ENCODE measurements around the gene AP1S1. TPM values are rescaled to one million over a fixed set of nuclear protein-coding genes. Genes with fewer than 3 reads are reported as not detected.

The AP1S1 gene
- total and polyA plus RNA-seq, 7 donors, result 15.8 to 135 (median 31.4) TPM

DNA sequence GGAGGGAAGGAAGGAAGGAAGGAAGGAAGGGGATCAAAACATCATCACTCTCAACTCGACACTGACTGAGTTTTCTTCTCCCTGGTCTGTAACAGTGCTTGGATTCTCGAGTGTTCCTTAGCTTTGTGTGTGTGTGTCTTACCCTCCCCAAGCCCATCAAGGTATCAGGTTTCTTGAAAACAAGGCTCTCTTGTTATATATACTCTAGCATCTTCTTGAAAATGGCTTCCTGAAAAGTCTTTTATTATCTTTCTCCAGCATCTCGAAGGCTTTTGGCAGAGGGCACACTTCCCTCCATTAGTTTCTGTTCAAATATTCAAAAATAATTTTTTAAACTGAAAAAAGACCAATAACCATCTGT is 14.0 kb upstream of the AP1S1 start:
- intact Hi-C loops (cut with DNase I), result loop anchor here (10.0 kb wide), 1 partner anchor 54 kb away; no protein-coding TSS in a partner anchor
- Histone ChIP-seq H3K4me1 (peaks cover 0 to 24% (median 19%) of the 10 kb centered on the region in 4 donors), H3K4me3 (no peak overlapping the region), H3K9me3 (no peaks in the 10 kb centered on the region), H3K36me3 (no peaks in the 10 kb centered on the region), H3K27ac (no peak overlapping the region), H3K27me3 (peaks cover 0 to 10% (median 0%) of the 10 kb centered on the region in 3 donors)
- WGBS, 2 donors, result 33 to 38% methylated on average over 3 of the region's 3 CpGs
- TF ChIP-seq POLR2AphosphoS5 (IDR thresholded peaks at IDR 0.05) (no peak), EP300 (IDR thresholded peaks at IDR 0.05) (no peak), POLR2A (IDR thresholded peaks at IDR 0.05) (no peak)
- TF ChIP-seq, protein P1, sequence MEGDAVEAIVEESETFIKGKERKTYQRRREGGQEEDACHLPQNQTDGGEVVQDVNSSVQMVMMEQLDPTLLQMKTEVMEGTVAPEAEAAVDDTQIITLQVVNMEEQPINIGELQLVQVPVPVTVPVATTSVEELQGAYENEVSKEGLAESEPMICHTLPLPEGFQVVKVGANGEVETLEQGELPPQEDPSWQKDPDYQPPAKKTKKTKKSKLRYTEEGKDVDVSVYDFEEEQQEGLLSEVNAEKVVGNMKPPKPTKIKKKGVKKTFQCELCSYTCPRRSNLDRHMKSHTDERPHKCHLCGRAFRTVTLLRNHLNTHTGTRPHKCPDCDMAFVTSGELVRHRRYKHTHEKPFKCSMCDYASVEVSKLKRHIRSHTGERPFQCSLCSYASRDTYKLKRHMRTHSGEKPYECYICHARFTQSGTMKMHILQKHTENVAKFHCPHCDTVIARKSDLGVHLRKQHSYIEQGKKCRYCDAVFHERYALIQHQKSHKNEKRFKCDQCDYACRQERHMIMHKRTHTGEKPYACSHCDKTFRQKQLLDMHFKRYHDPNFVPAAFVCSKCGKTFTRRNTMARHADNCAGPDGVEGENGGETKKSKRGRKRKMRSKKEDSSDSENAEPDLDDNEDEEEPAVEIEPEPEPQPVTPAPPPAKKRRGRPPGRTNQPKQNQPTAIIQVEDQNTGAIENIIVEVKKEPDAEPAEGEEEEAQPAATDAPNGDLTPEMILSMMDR (IDR thresholded peaks at IDR 0.05), result no peak
- no peak for DNase-seq

DNA sequence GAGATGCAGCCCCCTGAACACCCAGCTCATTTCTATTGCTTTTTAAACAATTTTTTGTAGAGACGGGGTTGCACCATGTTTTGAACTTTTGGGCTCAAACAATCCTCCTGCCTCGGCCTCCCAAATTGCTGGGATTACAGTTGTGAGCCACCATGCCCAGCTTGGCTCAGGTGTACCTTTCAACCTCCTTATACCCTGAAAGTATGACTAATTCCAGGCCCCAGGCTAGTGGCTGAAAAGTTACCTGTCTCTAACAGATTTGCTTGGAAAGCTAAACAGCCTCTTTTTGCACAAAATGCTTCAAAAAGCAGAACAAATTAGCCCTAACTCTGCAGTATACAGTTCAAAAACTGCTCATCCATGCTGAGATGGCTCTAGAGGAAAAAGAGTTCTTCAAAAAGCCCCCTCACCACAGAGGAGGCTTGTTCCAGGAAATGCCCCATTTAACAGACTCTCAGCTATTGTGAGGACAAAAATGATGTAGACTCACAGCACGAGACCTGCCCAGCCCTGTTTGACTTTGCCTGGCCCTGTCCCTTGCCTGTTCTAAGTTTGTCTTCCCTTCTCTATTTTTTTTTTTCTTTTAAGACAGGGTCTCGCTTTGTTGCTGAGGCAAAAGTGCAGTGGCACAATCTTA is 13.4 kb upstream of the AP1S1 start:
- intact Hi-C loops (cut with DNase I), result loop anchor here (10.0 kb wide), 1 partner anchor 54 kb away; no protein-coding TSS in a partner anchor
- Histone ChIP-seq H3K4me1 (peaks cover 0 to 24% (median 19%) of the 10 kb centered on the region in 4 donors), H3K27ac (no peak overlapping the region), H3K9me3 (no peaks in the 10 kb centered on the region), H3K4me3 (no peak overlapping the region), H3K36me3 (no peaks in the 10 kb centered on the region), H3K27me3 (peaks cover 0 to 10% (median 0%) of the 10 kb centered on the region in 3 donors)
- DNase-seq, result no peak
- TF ChIP-seq EP300 (IDR thresholded peaks at IDR 0.05) (no peak), POLR2AphosphoS5 (IDR thresholded peaks at IDR 0.05) (peak in 1 of 4 donors; percentile 3)
- WGBS, 2 donors, result 84 to 88% methylated on average over 4 of the region's 4 CpGs

DNA sequence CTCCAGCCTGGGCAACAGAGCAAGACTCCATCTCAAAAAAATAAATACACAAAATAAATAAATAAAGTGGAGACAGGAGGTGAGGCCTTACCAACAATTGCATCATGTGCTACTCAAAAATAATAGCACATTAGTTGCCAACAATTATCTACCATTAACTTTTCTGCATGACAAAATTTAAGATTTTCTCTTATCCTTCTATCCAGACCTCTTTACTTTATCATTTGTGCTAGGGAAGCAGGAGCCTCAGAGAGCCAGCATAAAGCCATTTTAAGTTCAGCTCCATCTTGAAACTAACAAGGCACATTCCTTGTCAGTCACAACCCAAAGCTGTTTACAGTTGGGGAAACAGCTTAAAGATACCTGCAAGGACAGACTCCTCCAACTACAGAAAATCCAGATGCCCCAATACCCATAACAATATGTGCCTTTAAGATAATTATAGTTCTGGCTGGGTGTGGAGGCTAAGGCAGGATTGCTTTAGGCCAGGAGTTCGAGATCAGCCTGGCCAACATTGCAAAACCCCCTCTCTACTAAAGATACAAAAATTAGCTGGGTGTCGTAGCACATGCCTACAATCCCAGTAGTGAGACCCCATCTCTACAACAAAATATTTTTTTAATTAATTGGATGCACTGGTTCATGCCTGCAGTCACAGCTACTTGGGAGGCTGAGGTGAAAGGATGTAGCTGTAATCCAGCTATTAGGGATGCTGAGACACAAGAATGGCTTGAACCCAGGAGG is 2.2 kb upstream of the AP1S1 start:
- Histone ChIP-seq H3K27ac (no peak overlapping the region), H3K27me3 (no peaks in the 10 kb centered on the region), H3K36me3 (peaks cover 0 to 4% (median 0%) of the 10 kb centered on the region in 4 donors), H3K9me3 (no peaks in the 10 kb centered on the region), H3K4me1 (peaks cover 0 to 17% (median 14%) of the 10 kb centered on the region in 4 donors), H3K4me3 (no peak overlapping the region)
- TF ChIP-seq EP300 (IDR thresholded peaks at IDR 0.05) (no peak), POLR2A (IDR thresholded peaks at IDR 0.05) (no peak), POLR2AphosphoS5 (IDR thresholded peaks at IDR 0.05) (no peak)
- TF ChIP-seq, protein P1 (IDR thresholded peaks at IDR 0.05), result no peak
- no peak for DNase-seq
- intact Hi-C loops (cut with DNase I), result no loop called here
- WGBS, 2 donors, result 69 to 90% methylated on average over 2 of the region's 2 CpGs

DNA sequence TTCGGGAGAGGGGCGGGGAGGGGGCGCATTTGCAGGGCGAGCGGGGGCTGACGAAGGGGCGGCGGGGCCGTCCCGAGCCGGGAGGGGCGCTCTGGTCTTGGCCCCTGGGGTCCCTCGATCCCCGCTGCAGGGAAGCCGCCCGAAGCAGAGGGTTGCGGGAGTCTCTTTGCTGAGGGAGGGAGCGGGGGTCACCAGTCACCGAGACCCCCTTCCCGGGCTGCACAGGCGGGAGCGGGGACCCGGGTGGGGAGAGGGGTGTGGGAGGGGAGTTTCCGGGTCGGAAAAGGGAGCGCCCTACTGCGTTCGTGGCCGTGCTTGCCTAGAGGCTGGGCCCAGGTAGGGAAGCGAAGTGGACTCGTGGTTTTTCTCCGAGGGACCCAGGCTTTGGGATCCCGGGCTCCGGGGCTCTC is 422 bp downstream of the AP1S1 start:
- 1% methylated on average over 34 of the region's 34 CpGs for WGBS, 2 donors
- intact Hi-C loops (cut with DNase I), result no loop called here
- Histone ChIP-seq H3K4me3 (peak overlapping the region; percentile 89 to 99 (median 90)), H3K27ac (peak overlapping the region in 2 of 4 donors; percentile 63), H3K36me3 (peaks cover 5 to 30% (median 10%) of the 10 kb centered on the region in 4 donors), H3K27me3 (no peaks in the 10 kb centered on the region), H3K4me1 (peaks cover 0 to 17% (median 14%) of the 10 kb centered on the region in 4 donors), H3K9me3 (no peaks in the 10 kb centered on the region)
- TF ChIP-seq EP300 (IDR thresholded peaks at IDR 0.05), result no peak
- no peak for TF ChIP-seq POLR2A (IDR thresholded peaks at IDR 0.05)
- TF ChIP-seq POLR2AphosphoS5 (IDR thresholded peaks at IDR 0.05), result no peak
- TF ChIP-seq, protein P1 (IDR thresholded peaks at IDR 0.05), result no peak
- DNase-seq, result no peak

DNA sequence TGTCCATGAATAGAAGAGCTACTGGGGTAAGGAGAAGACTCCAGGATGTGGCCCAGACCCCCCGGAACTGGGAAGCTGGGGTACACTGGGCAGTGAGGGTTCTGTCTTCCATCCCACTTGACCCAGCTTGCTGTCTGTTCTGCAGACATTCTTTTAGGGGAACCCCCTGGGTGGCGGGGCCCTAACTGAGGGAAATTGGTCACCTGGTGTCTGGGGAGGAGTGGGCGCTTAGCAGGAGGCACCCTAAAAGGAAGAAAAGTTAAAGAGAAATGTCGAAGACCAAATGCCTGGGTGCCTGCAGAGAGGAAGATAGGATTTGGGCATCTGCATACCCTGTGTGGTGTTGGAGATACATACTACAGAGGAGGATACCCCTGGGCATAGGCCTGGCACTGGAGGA is 1.0 kb downstream of the AP1S1 start:
- no peaks in the 10 kb centered on the region for H3K9me3 ChIP-seq
- intact Hi-C loops (cut with DNase I), result no loop called here
- no peak for DNase-seq
- no peak overlapping the region for H3K27ac ChIP-seq
- TF ChIP-seq POLR2A (IDR thresholded peaks at IDR 0.05), result no peak
- no peak for TF ChIP-seq POLR2AphosphoS5 (IDR thresholded peaks at IDR 0.05)
- TF ChIP-seq, protein P1 (IDR thresholded peaks at IDR 0.05), result no peak
- TF ChIP-seq EP300 (IDR thresholded peaks at IDR 0.05), result no peak
- H3K4me1 ChIP-seq, result peaks cover 0 to 17% (median 14%) of the 10 kb centered on the region in 4 donors
- peak overlapping the region; percentile 89 to 99 (median 90) for H3K4me3 ChIP-seq
- H3K36me3 ChIP-seq, result peaks cover 5 to 34% (median 15%) of the 10 kb centered on the region in 4 donors
- peaks cover 0 to 4% (median 0%) of the 10 kb centered on the region in 3 donors for H3K27me3 ChIP-seq
- whole genome bisulfite sequencing, 2 donors, result 49% methylated on average over 4 of the region's 4 CpGs
